Loucy (cell line): Measurements from ENCODE around the gene BMAL1.

Source experiments
- H2AFZ ChIP-seq: fragments of 200-600 bp; sonication (generic); 2 replicates; pipeline ENCODE4 v1.6.0; 2016; ENCODE audit warnings: antibody characterized with exemption, mild to moderate bottlenecking, low read length, moderate library complexity
- H3F3A ChIP-seq: fragments of 200-600 bp; 2 replicates; pipeline ENCODE4 v1.6.0; 2016; ENCODE audit warnings: antibody characterized with exemption, low read depth, mild to moderate bottlenecking
- H3K27me3 ChIP-seq: fragments of 200-600 bp; sonication (generic); 2 replicates; pipeline ENCODE4 v1.6.1; 2014; ENCODE audit warnings: low read length, mild to moderate bottlenecking; ENCODE audit not compliant: insufficient read depth, poor library complexity, severe bottlenecking
- H3K36me3 ChIP-seq: fragments of 200-600 bp; sonication (generic); 2 replicates; pipeline ENCODE4 v1.6.1; 2016; ENCODE audit warnings: low read length; ENCODE audit not compliant: insufficient read depth
- H3K4me1 ChIP-seq: fragments of 200-600 bp; sonication (generic); 2 replicates; pipeline ENCODE4 v1.5.1; 2014; ENCODE audit warnings: low read length, mild to moderate bottlenecking; ENCODE audit not compliant: insufficient read depth, poor library complexity, severe bottlenecking
- H3K4me2 ChIP-seq: fragments of 200-600 bp; sonication (generic); 2 replicates; pipeline ENCODE4 v1.6.0; 2014; ENCODE audit warnings: antibody characterized with exemption, low read length, low read depth, mild to moderate bottlenecking; ENCODE audit not compliant: poor library complexity, severe bottlenecking
- H3K4me3 ChIP-seq: fragments of 200-600 bp; sonication (generic); 2 replicates; pipeline ENCODE4 v1.5.1; 2014; ENCODE audit warnings: low read length, mild to moderate bottlenecking, mixed read lengths; ENCODE audit not compliant: poor library complexity, severe bottlenecking
- H3K79me2 ChIP-seq: fragments of 200-600 bp; sonication (generic); 2 replicates; pipeline ENCODE4 v1.6.1; 2014; ENCODE audit warnings: low read length; ENCODE audit not compliant: insufficient read depth
- H3K9ac ChIP-seq: fragments of 200-600 bp; sonication (generic); 2 replicates; pipeline ENCODE4 v1.6.0; 2014; ENCODE audit warnings: mild to moderate bottlenecking, low read depth, low read length, moderate library complexity; ENCODE audit not compliant: poor library complexity, severe bottlenecking
- H3K9me2 ChIP-seq: fragments of 200-600 bp; sonication (generic); replicated peaks from 2 replicates; pipeline ENCODE4 v1.6.1; 2016; ENCODE audit warnings: low read depth, low read length, mixed read lengths
- H3K9me3 ChIP-seq: fragments of 200-600 bp; sonication (generic); 2 replicates; pipeline ENCODE4 v1.6.1; 2014; ENCODE audit warnings: mild to moderate bottlenecking, antibody characterized with exemption, low read length, low read depth; ENCODE audit not compliant: insufficient read depth
- H4K20me1 ChIP-seq: fragments of 200-600 bp; sonication (generic); 2 replicates; pipeline ENCODE4 v1.6.0; 2014; ENCODE audit warnings: antibody characterized with exemption, low read length, mild to moderate bottlenecking; ENCODE audit not compliant: insufficient read depth, poor library complexity, severe bottlenecking
- CTCF ChIP-seq: fragments of 200-600 bp; sonication (generic); conservative IDR thresholded peaks from 2 replicates; pipeline ENCODE4 v1.5.1; 2014; ENCODE audit warnings: mild to moderate bottlenecking, antibody characterized with exemption, low read length
- EZH2phosphoT487 ChIP-seq: fragments of 200-600 bp; IDR thresholded peaks from 2 replicates; pipeline ENCODE4 v1.6.1; 2018; ENCODE audit warnings: antibody characterized with exemption, mild to moderate bottlenecking, moderate library complexity, borderline replicate concordance

The BMAL1 gene

GRCh38 chr11:13373216-13373615, 95.6 kb downstream of the BMAL1 start:
- Histone ChIP-seq H3K36me3 (no peaks in the 10 kb centered on the region), H3F3A (no peaks in the 10 kb centered on the region), H4K20me1 (no peaks in the 10 kb centered on the region), H3K9ac (no peak overlapping the region), H3K9me3 (no peaks in the 10 kb centered on the region), H3K4me1 (peaks cover 7% of the 10 kb centered on the region), H3K4me2 (no peak overlapping the region), H3K27me3 (no peaks in the 10 kb centered on the region), H2AFZ (no peak overlapping the region), H3K4me3 (no peak overlapping the region), H3K9me2 (no peaks in the 10 kb centered on the region), H3K79me2 (no peaks in the 10 kb centered on the region)
- no peak for TF ChIP-seq EZH2phosphoT487

- H3K9ac ChIP-seq: no peak overlapping the region
- H3K9me2 ChIP-seq: no peaks in the 10 kb centered on the region
- H3K4me3 ChIP-seq: no peak overlapping the region
- no peaks in the 10 kb centered on the region for H3F3A ChIP-seq
- no peak overlapping the region for H3K4me2 ChIP-seq
- TF ChIP-seq CTCF: no peak
- no peak for TF ChIP-seq EZH2phosphoT487
- H2AFZ ChIP-seq: peak overlapping the region; percentile 36; the same call in 1 of the 2 replicates
- H4K20me1 ChIP-seq: no peaks in the 10 kb centered on the region
- no peaks in the 10 kb centered on the region for H3K9me3 ChIP-seq
- peaks cover 7% of the 10 kb centered on the region for H3K4me1 ChIP-seq
- no peaks in the 10 kb centered on the region for H3K36me3 ChIP-seq
- no peaks in the 10 kb centered on the region for H3K79me2 ChIP-seq
- no peaks in the 10 kb centered on the region for H3K27me3 ChIP-seq
Observed at GRCh38 chr11:13375798-13376197, 98.2 kb downstream of the BMAL1 start.

GRCh38 chr11:13376402-13376801, 98.8 kb downstream of the BMAL1 start:
- Histone ChIP-seq H3F3A (no peaks in the 10 kb centered on the region), H3K9me2 (no peaks in the 10 kb centered on the region), H2AFZ (no peak overlapping the region), H4K20me1 (no peaks in the 10 kb centered on the region), H3K9ac (no peak overlapping the region), H3K27me3 (no peaks in the 10 kb centered on the region), H3K79me2 (no peaks in the 10 kb centered on the region), H3K4me1 (peaks cover 7% of the 10 kb centered on the region), H3K36me3 (no peaks in the 10 kb centered on the region), H3K9me3 (no peaks in the 10 kb centered on the region), H3K4me3 (no peak overlapping the region), H3K4me2 (no peak overlapping the region)
- no peak for TF ChIP-seq EZH2phosphoT487
- TF ChIP-seq CTCF: no peak

- TF ChIP-seq CTCF: no peak
- no peak for TF ChIP-seq EZH2phosphoT487
- H3K9ac ChIP-seq: no peak overlapping the region
- no peaks in the 10 kb centered on the region for H3K79me2 ChIP-seq
- H3K4me2 ChIP-seq: no peak overlapping the region
- H3F3A ChIP-seq: no peaks in the 10 kb centered on the region
- no peaks in the 10 kb centered on the region for H3K27me3 ChIP-seq
- H3K4me3 ChIP-seq: no peak overlapping the region
- H3K9me3 ChIP-seq: no peaks in the 10 kb centered on the region
- H2AFZ ChIP-seq: no peak overlapping the region
- H4K20me1 ChIP-seq: no peaks in the 10 kb centered on the region
- H3K36me3 ChIP-seq: no peaks in the 10 kb centered on the region
- peaks cover 7% of the 10 kb centered on the region for H3K4me1 ChIP-seq
- H3K9me2 ChIP-seq: no peaks in the 10 kb centered on the region
Observed at GRCh38 chr11:13376838-13377237, 99.2 kb downstream of the BMAL1 start.
